ENCODE measurements around the gene ANXA3.

DNA sequence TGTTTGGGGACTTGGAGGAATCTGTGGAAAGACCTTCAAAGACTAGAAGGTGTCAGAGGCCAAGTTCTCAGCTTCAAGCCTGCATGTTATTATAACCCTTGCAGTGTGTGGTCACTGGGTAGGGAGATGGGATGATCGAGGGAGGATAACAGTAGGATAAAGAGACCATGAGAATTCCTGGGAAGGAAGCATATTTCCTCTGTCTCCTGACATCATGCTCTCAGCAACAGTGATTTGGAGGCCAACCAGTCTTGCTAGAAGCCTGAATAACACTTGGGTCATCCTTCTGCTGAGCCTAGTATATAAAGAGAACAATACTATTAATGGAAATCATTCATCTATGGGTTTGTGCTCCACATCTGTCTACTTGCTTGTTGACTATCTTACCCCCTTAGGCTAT lies 40.9 kb upstream of the ANXA3 start:
- no peak for TF ChIP-seq POLR2A (IDR thresholded peaks at IDR 0.05; ENCODE audit: low read length)
- no peak for TF ChIP-seq GATA1 (IDR thresholded peaks at IDR 0.05; ENCODE audit: low read depth, low read length)

Measured in erythroblast (primary cell).